Brain microvascular endothelial cell (primary cell): ENCODE data around the gene GLI2.

Experiments used
- DNase-seq: peaks from one replicate; pipeline ENCODE4 v3.0.0-alpha.2; 2020
- H3K27ac ChIP-seq: fragments of 250-450 bp; sonication (Bioruptor Pico); 2 replicates; pipeline ENCODE4 v1.5.1; 2020; ENCODE audit warnings: mild to moderate bottlenecking, moderate library complexity
- H3K27me3 ChIP-seq: fragments of 250-450 bp; sonication (Bioruptor Pico); replicated peaks from 2 replicates; pipeline ENCODE4 v1.5.1; 2020; ENCODE audit warnings: mild to moderate bottlenecking
- H3K36me3 ChIP-seq: fragments of 250-450 bp; sonication (Bioruptor Pico); replicated peaks from 2 replicates; pipeline ENCODE4 v1.5.1; 2020; ENCODE audit warnings: mild to moderate bottlenecking
- H3K4me3 ChIP-seq: 2 replicates; pipeline ENCODE4 v1.5.1; 2011; ENCODE audit warnings: low read depth, mild to moderate bottlenecking, control low read depth, low read length, moderate library complexity
- CTCF ChIP-seq: IDR thresholded peaks from 2 replicates; pipeline ENCODE4 v1.5.1; 2011; ENCODE audit warnings: low read depth, mild to moderate bottlenecking, moderate library complexity, low read length, control low read depth, inconsistent platforms; ENCODE audit errors: missing control alignments
- in situ Hi-C: cut with HindIII; loops from 2 replicates; pipeline ENCODE4 v1.10.0; 2017; ENCODE audit warnings: low sequenced_read_pairs, low pct_ligation_motif_present

GLI2 gene

DNA sequence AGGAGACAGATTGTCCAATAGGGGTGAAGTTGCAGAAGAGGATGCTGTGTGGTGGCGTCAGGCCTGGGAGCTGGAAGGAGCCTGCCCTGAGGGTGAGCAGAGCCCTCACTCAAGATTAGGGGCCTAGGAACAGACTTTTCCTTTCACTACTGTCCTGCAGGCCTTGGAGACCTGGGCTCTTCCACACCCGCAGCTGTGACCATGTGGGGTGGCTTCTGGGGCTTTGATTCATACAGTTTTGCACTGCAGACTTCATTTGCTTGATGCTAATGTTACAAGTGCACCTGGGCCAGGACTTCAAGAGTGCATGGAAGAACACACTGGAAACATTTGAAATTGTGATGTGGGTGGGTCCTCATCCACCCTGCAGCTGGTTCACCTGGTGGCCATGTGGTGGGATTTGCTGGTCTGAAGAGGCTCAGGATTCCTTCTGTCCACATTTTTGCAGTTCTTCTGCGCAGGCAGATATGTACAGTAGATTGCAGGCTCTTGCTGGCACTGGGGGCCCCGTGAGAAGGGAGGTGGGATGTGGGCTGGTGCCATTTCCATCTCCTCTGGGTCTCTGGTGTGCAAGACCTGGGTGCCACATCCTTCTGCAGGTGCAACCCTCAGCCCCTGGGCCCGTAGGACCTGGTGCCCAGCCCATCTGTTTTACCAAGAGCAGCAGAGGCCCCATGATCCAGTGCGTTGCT, 9.9 kb downstream of the GLI2 start:
- DNase-seq = no peak
- TF ChIP-seq CTCF = no peak
- Histone ChIP-seq H3K36me3 (no peaks in the 10 kb centered on the region), H3K27ac (no peak overlapping the region), H3K4me3 (no peak overlapping the region), H3K27me3 (no peaks in the 10 kb centered on the region)
- in situ Hi-C loops = no loop called here

DNA sequence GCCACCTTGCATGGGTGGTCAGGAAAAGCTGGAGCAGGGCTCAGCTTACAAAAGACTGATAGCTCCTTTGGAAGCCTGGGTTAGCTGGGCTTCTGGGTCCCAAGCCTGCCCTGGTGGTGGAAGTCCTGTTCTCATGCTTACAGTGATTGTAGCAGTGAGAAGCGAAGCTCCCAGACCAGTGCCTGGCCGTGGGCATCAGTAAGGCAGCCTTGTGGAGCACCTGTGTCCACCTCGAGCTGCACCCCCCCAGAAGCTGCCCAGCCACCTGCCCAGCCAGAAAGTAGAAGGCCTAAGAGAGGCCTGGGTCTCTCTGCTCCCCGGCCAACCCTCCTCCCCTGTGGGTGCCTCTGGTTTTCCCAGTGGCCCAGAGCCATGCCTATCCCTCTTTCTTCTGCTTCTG, 10.5 kb downstream of the GLI2 start:
- DNase-seq = no peak
- H3K4me3 ChIP-seq = no peak overlapping the region
- H3K27me3 ChIP-seq = no peaks in the 10 kb centered on the region
- no peak overlapping the region for H3K27ac ChIP-seq
- no peak for TF ChIP-seq CTCF
- in situ Hi-C loops = no loop called here
- no peaks in the 10 kb centered on the region for H3K36me3 ChIP-seq

DNA sequence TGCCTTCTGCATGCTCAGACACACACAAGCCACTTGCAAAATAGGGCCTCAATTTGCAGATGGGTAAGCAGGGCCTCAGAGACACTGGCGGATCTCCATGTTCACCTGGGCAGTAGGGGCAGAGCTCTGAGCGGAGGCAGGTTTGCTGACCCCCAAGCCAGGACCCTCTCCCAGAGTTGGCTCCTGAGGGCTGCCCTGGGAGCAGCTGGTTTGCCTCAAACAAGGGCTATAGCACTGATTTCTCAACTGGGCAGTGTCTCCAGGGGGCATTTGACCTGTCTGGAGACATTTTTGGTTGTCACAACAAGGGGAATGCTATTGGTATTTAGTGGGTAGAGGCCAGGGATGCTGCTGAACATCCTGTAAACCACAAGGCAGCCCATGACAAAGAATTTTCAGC, 11.6 kb downstream of the GLI2 start:
- Histone ChIP-seq H3K4me3 (no peak overlapping the region), H3K27me3 (no peaks in the 10 kb centered on the region), H3K36me3 (no peaks in the 10 kb centered on the region), H3K27ac (no peak overlapping the region)
- TF ChIP-seq CTCF = no peak
- no peak for DNase-seq
- in situ Hi-C loops = no loop called here

GRCh38 chr2:120747706-120748105, 12.0 kb downstream of the GLI2 start:
- TF ChIP-seq CTCF = no peak
- Histone ChIP-seq H3K27ac (no peak overlapping the region), H3K27me3 (no peaks in the 10 kb centered on the region), H3K4me3 (no peak overlapping the region), H3K36me3 (no peaks in the 10 kb centered on the region)
- in situ Hi-C loops = no loop called here
- DNase-seq = no peak

DNA sequence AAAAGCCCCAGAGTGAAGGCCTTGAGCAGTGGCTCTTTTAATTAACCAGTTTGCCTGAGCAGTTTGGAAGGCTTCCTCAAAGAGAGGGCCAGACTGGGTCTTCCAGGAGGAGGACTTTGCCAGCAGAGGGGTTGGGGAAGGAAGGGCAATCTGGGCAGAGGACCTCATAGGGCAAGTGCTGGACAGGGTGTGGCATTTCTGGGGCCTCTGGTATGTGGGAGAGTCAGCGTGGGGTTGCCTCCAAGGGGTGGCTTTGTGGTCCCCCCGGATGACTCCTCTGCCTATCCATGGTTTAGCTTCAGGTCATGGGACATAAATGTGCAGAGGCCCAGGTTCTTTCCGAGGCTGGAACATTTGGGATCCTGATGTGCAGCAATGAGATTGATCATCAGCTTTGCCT, 12.6 kb downstream of the GLI2 start:
- H3K27ac ChIP-seq = no peak overlapping the region
- H3K36me3 ChIP-seq = no peaks in the 10 kb centered on the region
- H3K4me3 ChIP-seq = no peak overlapping the region
- DNase-seq = no peak
- in situ Hi-C loops = no loop called here
- no peak for TF ChIP-seq CTCF
- no peaks in the 10 kb centered on the region for H3K27me3 ChIP-seq

DNA sequence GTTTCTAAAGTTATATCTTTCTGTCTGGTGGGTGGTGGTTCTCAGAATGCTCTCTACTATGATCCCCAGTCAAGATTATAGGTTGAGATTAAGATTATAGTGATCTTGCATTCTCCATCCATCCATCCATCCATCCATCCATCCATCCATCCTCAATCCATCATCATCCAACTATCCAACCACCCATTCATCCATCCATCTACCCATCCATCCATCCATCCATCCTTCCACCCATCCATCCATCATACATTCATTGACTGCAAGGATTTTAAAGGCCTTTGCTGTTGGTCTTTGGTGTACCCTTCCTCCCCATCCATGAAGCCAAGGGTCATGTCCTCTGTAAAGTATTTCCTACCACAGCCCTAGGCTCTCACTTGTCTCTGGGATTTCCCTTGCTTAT, 13.1 kb downstream of the GLI2 start:
- in situ Hi-C loops = no loop called here
- no peak for TF ChIP-seq CTCF
- H3K27ac ChIP-seq = no peak overlapping the region
- H3K4me3 ChIP-seq = no peak overlapping the region
- H3K27me3 ChIP-seq = no peaks in the 10 kb centered on the region
- DNase-seq = no peak
- no peaks in the 10 kb centered on the region for H3K36me3 ChIP-seq
